GM21786 (cell line): ENCODE measurements around the gene SNX25.
A peak's percentile ranks its signal among the peaks of the same experiment; 100 is the strongest.
"Not testable (repeated sequence)": the region's sequence is repeated elsewhere in the genome, so short reads cannot be mapped to it uniquely, and the experiment has no call there.

Source experiments
- ATAC-seq: cut with Tn5 transposase; IDR thresholded peaks from one replicate; pipeline ENCODE4 v1.9.1; 2021; ENCODE audit not compliant: unreplicated experiment

SNX25 gene

GRCh38 chr4:185229021-185229818 is 19.8 kb downstream of the SNX25 start:
- no peak for ATAC-seq

GRCh38 chr4:185232370-185232769 is 23.0 kb downstream of the SNX25 start:
- no peak for ATAC-seq

GRCh38 chr4:185235119-185235842 is 25.9 kb downstream of the SNX25 start:
- ATAC-seq, result no peak

- no peak for ATAC-seq
These were observed 26.6 kb downstream of the SNX25 start for GRCh38 chr4:185235843-185236503.

GRCh38 chr4:185237175-185237574 is 27.8 kb downstream of the SNX25 start:
- ATAC-seq, result no peak

- ATAC-seq, result no peak
These were observed 28.9 kb downstream of the SNX25 start for GRCh38 chr4:185238215-185238681.

- ATAC-seq, result no peak
These were observed 29.4 kb downstream of the SNX25 start for GRCh38 chr4:185238750-185239149.

- not testable (repeated sequence) for ATAC-seq
These were observed 31.1 kb downstream of the SNX25 start for GRCh38 chr4:185240486-185240885.

- no peak for ATAC-seq
These were observed 33.5 kb downstream of the SNX25 start for GRCh38 chr4:185242749-185243533.

GRCh38 chr4:185243879-185244278 is 34.5 kb downstream of the SNX25 start:
- no peak for ATAC-seq

- no peak for ATAC-seq
These were observed 35.4 kb downstream of the SNX25 start for GRCh38 chr4:185244763-185245162.

- no peak for ATAC-seq
These were observed 37.1 kb downstream of the SNX25 start for GRCh38 chr4:185246453-185246852.

GRCh38 chr4:185247151-185247550 is 37.8 kb downstream of the SNX25 start:
- ATAC-seq, result no peak

- ATAC-seq, result no peak
These were observed 39.1 kb downstream of the SNX25 start for GRCh38 chr4:185248393-185249039.

GRCh38 chr4:185249105-185249504 is 39.7 kb downstream of the SNX25 start:
- no peak for ATAC-seq

GRCh38 chr4:185254434-185254833 is 45.0 kb downstream of the SNX25 start:
- no peak for ATAC-seq

- ATAC-seq, result peak; percentile 44
These were observed 46.5 kb downstream of the SNX25 start for GRCh38 chr4:185255868-185256267.

GRCh38 chr4:185256446-185256845 is 47.0 kb downstream of the SNX25 start:
- no peak for ATAC-seq

- ATAC-seq, result peak; percentile 37
These were observed 47.7 kb downstream of the SNX25 start for GRCh38 chr4:185257086-185257485.

- no peak for ATAC-seq
These were observed 48.3 kb downstream of the SNX25 start for GRCh38 chr4:185257694-185258093.
